Lung (tissue), 12 donors: ENCODE results near the gene CEP350. TPM values are rescaled to one million over a fixed set of nuclear protein-coding genes. Genes with fewer than 3 reads are reported as not detected.

Source experiments
- ATAC-seq: fragments of 200-7000 bp; cut with Tn5 transposase; one replicate; pipeline ENCODE4 v1.9.1; 2020; ENCODE audit warnings: moderate number of reproducible peaks; ENCODE audit not compliant: insufficient read depth, low FRiP score
- DNase-seq, 3 donors: peaks; one replicate each; pipeline ENCODE4 v3.0.0-alpha.2; 2013 to 2017
- H3K27ac ChIP-seq, 2 donors: one replicate each; pipeline ENCODE4 v1.5.1; 2013; ENCODE audit warnings: mild to moderate bottlenecking in 2 of 2, moderate library complexity in 2 of 2, control low read depth in 1 of 2, inconsistent platforms in 1 of 2, low read depth in 1 of 2, low read length in 1 of 2
- H3K27me3 ChIP-seq, 3 donors: one replicate each; pipeline ENCODE4 v1.5.1; 2013; ENCODE audit warnings: low read length in 2 of 3; ENCODE audit not compliant: control insufficient read depth in 3 of 3, insufficient read depth in 3 of 3
- H3K36me3 ChIP-seq, 4 donors: one replicate each; pipeline ENCODE4 v1.5.1; 2013; ENCODE audit warnings: low read length in 4 of 4, mild to moderate bottlenecking in 1 of 4, moderate library complexity in 1 of 4; ENCODE audit not compliant: control insufficient read depth in 4 of 4, insufficient read depth in 4 of 4
- H3K4me1 ChIP-seq, 5 donors: one replicate each; pipeline ENCODE4 v1.5.1; 2013; ENCODE audit warnings: low read length in 5 of 5, mild to moderate bottlenecking in 2 of 5, moderate library complexity in 1 of 5; ENCODE audit not compliant: control insufficient read depth in 5 of 5, insufficient read depth in 5 of 5
- H3K4me3 ChIP-seq: one replicate; pipeline ENCODE4 v1.5.1; 2013; ENCODE audit warnings: mild to moderate bottlenecking, control low read depth, moderate library complexity
- H3K9ac ChIP-seq, 2 donors: one replicate each; pipeline ENCODE4 v1.5.1; 2013; ENCODE audit warnings: low read length in 2 of 2, control low read depth in 1 of 2; ENCODE audit not compliant: insufficient read depth in 1 of 2
- H3K9me3 ChIP-seq, 4 donors: one replicate each; pipeline ENCODE4 v1.5.1; 2013; ENCODE audit warnings: low read length in 3 of 4, mild to moderate bottlenecking in 1 of 4, moderate library complexity in 1 of 4; ENCODE audit not compliant: control insufficient read depth in 4 of 4, insufficient read depth in 3 of 4
- CTCF ChIP-seq: IDR thresholded peaks from 2 replicates; pipeline ENCODE4 v1.5.1; 2012; ENCODE audit warnings: mild to moderate bottlenecking; ENCODE audit errors: control extremely low read depth, extremely low read depth
- WGBS, 2 donors: extraction: QIAGEN DNeasy Blood & Tissue Kit; methylation state at CpG; one replicate each; pipeline ENCODE4 v1.1.7; 2013; 5-methylcytosine and 5-hydroxymethylcytosine counted together
- polyA plus RNA-seq, 2 donors: library from polyadenylated mRNA; stranded (reverse); fragments of 200-250 nt; gene quantifications; one replicate each; pipeline ENCODE4 v1.2.1, GENCODE V29; 2013
- total RNA-seq, 2 donors: library from RNA; depleted of rRNA in 1 of 2; stranded (reverse); fragments of >200 nt in 1 of 2; gene quantifications; one replicate each; pipeline ENCODE4 v1.2.1, GENCODE V29; 2014 to 2021
- donor health status: control.
- donor health status: control.
- donor health status: Bipolar disorder and iron deficiency.
- donor health status: healthy.
- donor health status: DM: yes; HTN: yes; CAD: no.

CEP350 gene
- total and polyA plus RNA-seq, 4 donors = 4.3 to 89.8 (median 23.0) TPM

DNA sequence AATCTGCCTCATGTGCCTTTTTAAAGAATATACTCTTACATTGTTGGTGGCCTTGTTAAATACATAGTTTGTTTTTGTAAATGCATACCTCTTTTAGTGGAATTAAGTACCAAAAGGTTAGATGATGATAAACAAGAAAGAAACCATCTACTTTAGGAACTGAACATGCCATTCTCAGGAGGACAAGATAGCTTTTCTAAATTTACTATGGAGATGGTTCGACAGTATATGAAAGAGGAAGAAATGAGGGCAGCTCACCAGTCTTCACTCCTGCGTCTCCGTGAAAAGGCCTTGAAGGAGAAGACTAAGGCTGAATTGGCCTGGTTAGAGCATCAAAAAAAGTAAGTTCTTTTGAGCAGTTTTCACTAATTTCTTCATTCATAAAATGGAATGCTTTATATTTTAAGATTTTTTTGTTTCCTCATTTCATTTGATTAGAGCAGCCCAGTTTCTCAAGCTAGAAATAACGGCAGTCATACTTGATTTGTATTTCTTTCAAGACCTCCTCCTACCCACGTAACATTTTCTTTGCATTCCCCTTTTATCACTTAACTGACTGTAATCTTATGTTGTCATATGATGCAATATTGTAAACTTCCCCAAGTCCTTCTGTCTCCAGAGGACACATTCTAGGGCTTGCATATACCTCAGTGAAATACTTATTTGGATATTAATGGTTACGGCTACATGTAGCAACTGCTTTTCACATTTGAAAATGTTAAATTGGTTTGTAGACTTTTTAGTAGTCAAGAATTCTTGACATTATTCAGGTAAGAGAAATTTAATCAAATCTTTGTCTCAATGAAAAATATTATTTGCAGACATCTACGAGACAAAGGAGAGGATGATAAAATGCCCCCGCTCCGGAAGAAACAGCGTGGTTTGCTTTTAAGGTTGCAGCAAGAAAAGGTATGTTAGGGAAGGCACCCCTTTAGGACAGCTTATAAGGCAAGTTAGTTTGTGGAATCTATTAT, 99.3 kb downstream of the CEP350 start:
- no peak overlapping the region for H3K27ac ChIP-seq
- no peak overlapping the region for H3K9ac ChIP-seq
- DNase-seq = no peak
- peaks cover 7 to 38% (median 21%) of the 10 kb centered on the region in 4 donors for H3K36me3 ChIP-seq
- H3K27me3 ChIP-seq = no peaks in the 10 kb centered on the region
- no peaks in the 10 kb centered on the region for H3K9me3 ChIP-seq
- no peak for TF ChIP-seq CTCF
- ATAC-seq = no peak
- WGBS, 2 donors = 76 to 90% methylated on average over 10 of the region's 10 CpGs
- H3K4me3 ChIP-seq = no peak overlapping the region
- H3K4me1 ChIP-seq = no peaks in the 10 kb centered on the region

DNA sequence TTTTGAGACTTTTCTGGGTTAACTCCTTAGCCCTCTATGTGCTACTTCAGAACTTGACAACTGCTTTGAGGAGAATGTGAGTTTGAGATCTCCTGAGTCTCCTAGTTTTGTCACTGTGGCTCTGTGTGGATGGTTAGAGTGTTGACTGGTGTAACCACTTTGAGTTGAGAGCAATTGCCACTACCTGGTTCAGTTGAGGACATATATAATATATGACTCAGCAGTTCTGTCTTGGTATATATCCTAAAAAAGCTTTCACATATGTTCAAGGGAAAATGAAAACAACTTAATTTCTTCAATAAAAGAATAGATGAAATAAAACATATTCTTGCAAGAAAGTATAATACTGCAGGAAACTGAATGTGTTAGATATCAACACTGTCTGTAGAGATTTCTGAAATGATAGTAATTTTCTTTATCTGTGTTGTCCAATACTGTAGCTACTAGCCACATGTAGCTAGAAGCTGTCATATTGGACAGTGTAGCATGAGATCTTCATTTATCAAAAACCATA, 103.3 kb downstream of the CEP350 start:
- Histone ChIP-seq H3K9ac (no peak overlapping the region), H3K27ac (no peak overlapping the region), H3K4me1 (no peaks in the 10 kb centered on the region), H3K4me3 (no peak overlapping the region), H3K9me3 (no peaks in the 10 kb centered on the region), H3K36me3 (peaks cover 8 to 21% (median 15%) of the 10 kb centered on the region in 4 donors), H3K27me3 (no peaks in the 10 kb centered on the region)
- ATAC-seq = no peak
- no peak for DNase-seq
- no peak for TF ChIP-seq CTCF

DNA sequence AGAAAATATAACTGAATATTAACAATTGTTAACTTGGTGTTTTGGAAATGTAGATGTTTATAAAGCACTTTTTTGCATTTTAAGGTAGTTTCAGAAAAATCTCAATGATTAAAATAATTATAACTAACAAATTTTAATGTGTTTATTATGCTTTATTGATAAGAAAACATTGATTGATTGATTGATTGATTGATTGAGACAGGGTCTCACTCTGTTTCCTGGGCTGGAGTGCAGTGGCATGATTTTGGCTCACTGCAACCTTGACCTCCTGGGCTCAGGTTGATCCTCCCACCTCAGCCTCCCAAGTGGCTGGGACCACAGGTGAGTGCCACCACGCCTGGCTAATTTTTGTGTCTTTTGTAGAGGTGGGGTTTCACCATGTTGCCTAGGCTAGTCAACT, 106.4 kb downstream of the CEP350 start:
- Histone ChIP-seq H3K4me3 (no peak overlapping the region), H3K27ac (no peak overlapping the region), H3K9me3 (no peaks in the 10 kb centered on the region), H3K36me3 (peaks cover 0 to 22% (median 16%) of the 10 kb centered on the region in 4 donors), H3K27me3 (no peaks in the 10 kb centered on the region), H3K9ac (no peak overlapping the region), H3K4me1 (no peaks in the 10 kb centered on the region)
- ATAC-seq = no peak
- DNase-seq = no peak
- no peak for TF ChIP-seq CTCF
- 96 to 100% methylated on average over 1 of the region's 1 CpG for WGBS, 2 donors
